GM19467 (cell line): Measurements from ENCODE around the gene PRKCQ.
"Not testable (repeated sequence)": the region's sequence is repeated elsewhere in the genome, so short reads cannot be mapped to it uniquely, and the experiment has no call there.

Experiments
- ATAC-seq: cut with Tn5 transposase; IDR thresholded peaks from one replicate; pipeline ENCODE4 v1.9.1; 2021; ENCODE audit warnings: mild to moderate bottlenecking, moderate library complexity; ENCODE audit not compliant: unreplicated experiment

Gene PRKCQ

GRCh38 chr10:6494442-6494819 is 85.6 kb downstream of the PRKCQ start:
- ATAC-seq: no peak

GRCh38 chr10:6493521-6494441 is 86.3 kb downstream of the PRKCQ start:
- no peak for ATAC-seq

GRCh38 chr10:6492896-6493295 is 87.2 kb downstream of the PRKCQ start:
- ATAC-seq: no peak

GRCh38 chr10:6491841-6492609 is 88.1 kb downstream of the PRKCQ start:
- no peak for ATAC-seq

- ATAC-seq: no peak
Measured at GRCh38 chr10:6490614-6491013, 89.5 kb downstream of the PRKCQ start.

GRCh38 chr10:6487920-6488319 is 92.2 kb downstream of the PRKCQ start:
- no peak for ATAC-seq

GRCh38 chr10:6486309-6486708 is 93.8 kb downstream of the PRKCQ start:
- no peak for ATAC-seq

GRCh38 chr10:6482737-6483357 is 97.2 kb downstream of the PRKCQ start:
- ATAC-seq: no peak

- no peak for ATAC-seq
Measured at GRCh38 chr10:6478722-6479121, 101.4 kb downstream of the PRKCQ start.

- no peak for ATAC-seq
Measured at GRCh38 chr10:6476989-6477388, 103.1 kb downstream of the PRKCQ start.

GRCh38 chr10:6474871-6475270 is 105.2 kb downstream of the PRKCQ start:
- no peak for ATAC-seq

- ATAC-seq: peak; percentile 58
Measured at GRCh38 chr10:6473901-6474370, 106.1 kb downstream of the PRKCQ start.

- ATAC-seq: no peak
Measured at GRCh38 chr10:6473430-6473829, 106.6 kb downstream of the PRKCQ start.

- not testable (repeated sequence) for ATAC-seq
Measured at GRCh38 chr10:6472710-6473005, 107.4 kb downstream of the PRKCQ start.

GRCh38 chr10:6470894-6471618 is 109.0 kb downstream of the PRKCQ start:
- ATAC-seq: no peak

GRCh38 chr10:6469661-6470060 is 110.4 kb downstream of the PRKCQ start:
- no peak for ATAC-seq

- no peak for ATAC-seq
Measured at GRCh38 chr10:6465854-6466601, 114.0 kb downstream of the PRKCQ start.

GRCh38 chr10:6465437-6465836 is 114.6 kb downstream of the PRKCQ start:
- ATAC-seq: no peak

- ATAC-seq: no peak
Measured at GRCh38 chr10:6464862-6465430, 115.1 kb downstream of the PRKCQ start.

GRCh38 chr10:6463366-6463765 is 116.7 kb downstream of the PRKCQ start:
- no peak for ATAC-seq
